NB4 (cell line): ENCODE results near the gene FLRT2.

ENCODE experiments used
- DNase-seq: peaks from one replicate; pipeline ENCODE4 v3.0.0; 2010; ENCODE audit warnings: low read depth
- H3K4me3 ChIP-seq: one replicate; pipeline ENCODE4 v1.5.1; 2011; ENCODE audit warnings: mild to moderate bottlenecking, low read depth, low read length, moderate library complexity
- MYC ChIP-seq: IDR thresholded peaks from 2 replicates; pipeline ENCODE4 v1.6.1; 2011; ENCODE audit warnings: low read depth, low read length
- POLR2A ChIP-seq: IDR thresholded peaks from 2 replicates; pipeline ENCODE4 v1.6.1; 2011; ENCODE audit warnings: mild to moderate bottlenecking; ENCODE audit not compliant: insufficient read length; ENCODE audit errors: extremely low read depth
- TF ChIP-seq, protein P1 (sequence below): IDR thresholded peaks from one replicate; pipeline ENCODE4 v1.5.1; 2012; ENCODE audit warnings: low read depth, low read length
- TF ChIP-seq, protein P2 (sequence below): IDR thresholded peaks from 2 replicates; pipeline ENCODE4 v1.6.1; 2011; ENCODE audit warnings: low read depth, low read length

Gene FLRT2

DNA sequence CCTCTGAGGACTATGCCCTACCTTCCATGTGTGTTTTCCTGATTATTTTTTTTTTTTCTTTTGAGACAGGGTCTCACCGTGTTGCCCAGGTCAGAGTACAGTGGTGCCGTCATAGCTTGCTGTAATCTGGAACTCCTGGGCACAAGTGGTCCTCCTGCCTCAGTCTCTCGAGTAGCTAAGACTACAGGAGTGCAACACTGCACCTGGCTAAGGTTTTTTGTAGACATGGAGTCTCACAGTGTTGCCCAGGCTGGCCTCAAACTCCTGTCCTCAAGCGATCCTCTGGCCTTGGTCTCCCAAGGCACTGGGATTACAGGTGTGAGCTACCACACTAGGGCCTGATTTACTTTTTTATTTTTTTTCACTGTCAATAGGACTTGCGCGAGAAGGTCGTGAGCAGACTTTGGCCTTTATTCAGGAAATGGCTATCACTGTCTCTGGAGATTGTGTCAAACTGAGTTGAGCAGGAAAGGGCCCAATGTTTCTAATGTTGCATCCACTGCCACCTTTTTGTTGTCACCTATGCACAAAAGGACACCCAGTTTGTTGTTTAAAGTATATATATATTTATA is 47.7 kb downstream of the FLRT2 start:
- no peak overlapping the region for H3K4me3 ChIP-seq
- no peak for TF ChIP-seq POLR2A
- TF ChIP-seq, protein P1, sequence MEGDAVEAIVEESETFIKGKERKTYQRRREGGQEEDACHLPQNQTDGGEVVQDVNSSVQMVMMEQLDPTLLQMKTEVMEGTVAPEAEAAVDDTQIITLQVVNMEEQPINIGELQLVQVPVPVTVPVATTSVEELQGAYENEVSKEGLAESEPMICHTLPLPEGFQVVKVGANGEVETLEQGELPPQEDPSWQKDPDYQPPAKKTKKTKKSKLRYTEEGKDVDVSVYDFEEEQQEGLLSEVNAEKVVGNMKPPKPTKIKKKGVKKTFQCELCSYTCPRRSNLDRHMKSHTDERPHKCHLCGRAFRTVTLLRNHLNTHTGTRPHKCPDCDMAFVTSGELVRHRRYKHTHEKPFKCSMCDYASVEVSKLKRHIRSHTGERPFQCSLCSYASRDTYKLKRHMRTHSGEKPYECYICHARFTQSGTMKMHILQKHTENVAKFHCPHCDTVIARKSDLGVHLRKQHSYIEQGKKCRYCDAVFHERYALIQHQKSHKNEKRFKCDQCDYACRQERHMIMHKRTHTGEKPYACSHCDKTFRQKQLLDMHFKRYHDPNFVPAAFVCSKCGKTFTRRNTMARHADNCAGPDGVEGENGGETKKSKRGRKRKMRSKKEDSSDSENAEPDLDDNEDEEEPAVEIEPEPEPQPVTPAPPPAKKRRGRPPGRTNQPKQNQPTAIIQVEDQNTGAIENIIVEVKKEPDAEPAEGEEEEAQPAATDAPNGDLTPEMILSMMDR: no peak
- TF ChIP-seq, protein P2, sequence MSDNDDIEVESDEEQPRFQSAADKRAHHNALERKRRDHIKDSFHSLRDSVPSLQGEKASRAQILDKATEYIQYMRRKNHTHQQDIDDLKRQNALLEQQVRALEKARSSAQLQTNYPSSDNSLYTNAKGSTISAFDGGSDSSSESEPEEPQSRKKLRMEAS: no peak
- TF ChIP-seq MYC: no peak
- no peak for DNase-seq

DNA sequence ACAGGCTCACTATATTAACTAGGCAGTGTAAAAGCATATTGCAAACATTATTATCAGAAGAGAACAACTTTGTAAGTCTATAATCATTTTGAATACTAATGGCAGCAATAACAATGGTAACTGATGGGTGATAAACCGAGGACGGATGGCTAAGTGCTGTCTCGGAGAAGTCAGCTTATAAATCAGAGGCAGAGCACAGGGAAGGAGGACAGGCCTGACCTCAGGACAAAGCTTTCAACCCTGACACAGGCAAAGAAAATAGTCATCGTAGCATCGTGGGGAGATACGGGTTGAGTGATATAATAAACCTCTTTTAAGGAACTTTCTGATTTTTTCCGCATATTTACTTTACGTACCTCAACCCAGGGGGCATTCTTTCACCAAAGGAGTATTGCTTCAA is 48.4 kb downstream of the FLRT2 start:
- no peak for DNase-seq
- TF ChIP-seq POLR2A: no peak
- no peak for TF ChIP-seq MYC
- TF ChIP-seq, protein P1: no peak
- TF ChIP-seq, protein P2: no peak
- H3K4me3 ChIP-seq: no peak overlapping the region

DNA sequence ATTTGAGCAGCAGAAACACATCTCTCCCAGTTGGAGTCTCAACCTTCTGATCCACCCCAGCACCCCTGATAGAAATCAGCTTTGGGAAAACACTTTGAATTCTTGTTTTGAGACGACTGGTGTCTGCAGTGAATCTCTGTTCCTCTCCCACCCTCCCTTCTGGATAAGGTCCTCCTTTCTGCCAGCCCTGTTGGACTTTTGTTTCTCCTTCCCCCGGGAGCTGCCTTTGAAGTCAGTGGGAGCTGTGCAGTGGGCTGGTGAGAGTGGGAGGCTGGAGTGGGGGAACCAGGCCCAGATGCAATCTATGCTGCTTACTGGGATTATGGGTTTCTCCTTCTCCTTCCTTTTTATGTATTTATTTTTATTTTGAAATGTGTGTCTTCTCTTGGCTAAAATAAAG is 49.0 kb downstream of the FLRT2 start:
- TF ChIP-seq, protein P1: no peak
- TF ChIP-seq MYC (no peak), POLR2A (no peak)
- TF ChIP-seq, protein P2: no peak
- no peak overlapping the region for H3K4me3 ChIP-seq
- DNase-seq: no peak

DNA sequence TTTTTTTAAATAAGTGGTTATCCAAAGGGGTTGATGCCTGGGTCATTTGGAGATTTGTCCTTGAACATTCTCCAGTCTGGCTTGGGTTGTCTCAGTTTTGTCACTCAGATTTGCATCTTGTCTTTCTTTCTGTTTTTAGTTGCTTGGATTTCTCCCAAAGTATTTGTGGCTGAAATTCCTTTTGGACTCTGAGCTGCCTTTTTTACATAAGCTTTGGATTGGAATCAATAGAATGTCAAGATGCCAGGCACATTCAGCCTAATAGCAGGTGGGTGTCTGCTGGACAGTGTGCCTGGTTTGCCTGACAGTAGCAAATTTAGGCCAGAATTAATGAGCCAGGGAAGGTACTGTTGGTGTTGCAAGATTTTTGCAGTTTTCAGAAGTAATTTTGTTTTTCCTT is 50.0 kb downstream of the FLRT2 start:
- H3K4me3 ChIP-seq: no peak overlapping the region
- no peak for DNase-seq
- TF ChIP-seq MYC (no peak), POLR2A (no peak)
- TF ChIP-seq, protein P1: no peak
- TF ChIP-seq, protein P2: no peak

DNA sequence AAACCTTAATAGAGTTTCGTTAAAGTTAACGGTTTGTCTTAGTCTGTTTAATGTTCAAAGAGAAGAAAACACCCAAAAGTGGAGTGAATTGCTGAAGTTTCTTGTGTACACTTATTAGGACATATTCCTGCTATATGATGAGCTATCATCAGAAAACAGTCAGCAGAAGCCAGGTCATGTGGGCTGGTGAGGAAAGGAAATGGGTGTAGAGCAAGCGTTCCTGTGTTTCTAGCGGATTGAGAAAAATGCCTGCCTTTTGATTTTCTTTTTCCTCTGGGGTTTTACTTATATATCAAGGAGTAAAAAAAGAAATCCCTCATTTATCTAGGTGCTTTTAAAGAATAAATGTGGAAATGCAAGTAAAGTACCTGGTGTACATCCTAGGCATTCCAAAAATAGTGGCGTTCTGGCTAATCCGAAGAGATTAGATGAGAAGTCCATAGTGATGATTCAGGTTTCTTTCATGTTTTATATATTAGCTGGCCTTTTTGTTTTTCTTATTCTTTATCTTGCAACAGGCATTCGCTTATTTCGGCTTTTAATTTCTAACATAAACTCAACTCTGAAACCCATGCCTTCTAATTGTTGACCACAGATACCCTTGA is 50.7 kb downstream of the FLRT2 start:
- no peak overlapping the region for H3K4me3 ChIP-seq
- no peak for DNase-seq
- no peak for TF ChIP-seq MYC
- TF ChIP-seq, protein P2: no peak
- TF ChIP-seq, protein P1: no peak
- no peak for TF ChIP-seq POLR2A
